NCI-H1694 treated with DMSO at 0.1 percent for 48 hours (cell line): Measurements from ENCODE around the gene CNKSR1.
"Not testable (repeated sequence)": the region's sequence is repeated elsewhere in the genome, so short reads cannot be mapped to it uniquely, and the experiment has no call there.

Experiments
- DNase-seq: peaks from one replicate; lab custom pipeline; 2025; lab: John Stamatoyannopoulos, UW

The CNKSR1 gene

GRCh38 chr1:26230682-26231081 is 53.4 kb downstream of the CNKSR1 start:
- DNase-seq = not testable (repeated sequence)

GRCh38 chr1:26233903-26234643 is 56.8 kb downstream of the CNKSR1 start, which contains the start of gene CEP85:
Gene CEP85 (plus strand): TSS chr1:26234200. CDS start chr1:26239784, 5,584 bp downstream.
- peak; percentile 96 for DNase-seq

GRCh38 chr1:26234644-26235370 is 57.5 kb downstream of the CNKSR1 start:
- DNase-seq = no peak

- DNase-seq = no peak
Measured at GRCh38 chr1:26237230-26237966, 60.1 kb downstream of the CNKSR1 start.
